Effector memory CD4-positive, alpha-beta T cell (primary cell): ENCODE data around the gene MIA.
"Not testable (repeated sequence)": the region's sequence is repeated elsewhere in the genome, so short reads cannot be mapped to it uniquely, and the experiment has no call there.

ENCODE experiments used
- DNase-seq, 3 donors: peaks; one replicate each; pipeline ENCODE4 v3.0.0-alpha.2; 2020
- H3K27ac ChIP-seq: 2 replicates; pipeline ENCODE4 v1.7.0; 2013; ENCODE audit warnings: mild to moderate bottlenecking, low read length, moderate library complexity; ENCODE audit not compliant: insufficient read depth, poor library complexity, severe bottlenecking
- H3K27me3 ChIP-seq: replicated peaks from 2 replicates; pipeline ENCODE4 v1.7.0; 2013; ENCODE audit warnings: mild to moderate bottlenecking, low read length; ENCODE audit not compliant: insufficient read depth, control insufficient read depth, poor library complexity, severe bottlenecking
- H3K36me3 ChIP-seq: 2 replicates; pipeline ENCODE4 v1.7.0; 2013; ENCODE audit warnings: mild to moderate bottlenecking, low read length, moderate library complexity; ENCODE audit not compliant: control insufficient read depth, insufficient read depth
- H3K4me1 ChIP-seq: 2 replicates; pipeline ENCODE4 v1.7.0; 2013; ENCODE audit warnings: low read length, mild to moderate bottlenecking; ENCODE audit not compliant: control insufficient read depth, insufficient read depth, poor library complexity, severe bottlenecking
- H3K4me3 ChIP-seq: 2 replicates; pipeline ENCODE4 v1.7.0; 2013; ENCODE audit warnings: low read length, low read depth, mild to moderate bottlenecking; ENCODE audit not compliant: insufficient read depth, poor library complexity, severe bottlenecking
- H3K9me3 ChIP-seq: 2 replicates; pipeline ENCODE4 v1.7.0; 2013; ENCODE audit warnings: mild to moderate bottlenecking, low read length, moderate library complexity; ENCODE audit not compliant: control insufficient read depth

The MIA gene

DNA sequence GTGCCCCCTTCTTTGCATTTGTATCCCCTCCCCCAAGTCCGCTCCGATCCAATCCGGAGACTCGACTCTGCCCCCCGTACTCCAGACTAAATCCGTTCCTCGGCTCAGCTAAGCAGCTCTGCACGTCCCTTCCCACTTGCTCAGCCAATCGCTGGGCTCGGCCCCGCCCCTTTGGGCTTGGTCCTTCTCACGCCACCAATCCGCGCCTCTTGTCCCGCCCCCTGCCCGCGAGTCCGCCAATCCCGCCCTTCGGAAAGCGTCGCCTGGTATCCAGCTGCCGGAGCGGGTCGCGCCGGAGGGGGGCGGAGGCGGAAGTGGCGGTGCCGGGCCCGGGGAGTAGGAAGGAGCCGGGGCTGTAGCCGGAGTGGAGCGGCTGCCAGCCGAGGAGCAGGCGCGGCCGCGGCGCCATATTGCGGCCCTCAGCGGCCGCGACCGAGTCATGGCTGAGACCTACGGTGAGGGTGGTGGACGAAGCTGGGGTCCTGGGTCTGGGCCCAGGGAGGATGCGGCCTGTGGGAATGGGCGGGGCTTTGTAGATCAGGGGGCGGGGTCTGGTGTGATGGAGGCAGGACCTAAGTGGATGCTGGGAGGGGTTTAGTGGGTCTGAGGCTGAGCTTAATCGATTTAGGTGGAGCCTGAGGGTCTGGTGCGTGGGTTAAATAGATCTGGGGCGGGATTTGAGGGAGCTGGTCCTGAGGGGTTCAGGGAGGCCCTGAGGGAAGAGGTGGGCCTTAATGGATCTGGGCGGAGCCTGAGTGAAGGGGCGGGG lies 2.8 kb downstream of the MIA start, which contains the start of gene RAB4B:
TSS of gene RAB4B (plus strand) at position 311 of the 769 bp plus-strand sequence. CDS start at position 440, 129 bp downstream.
- Histone ChIP-seq H3K36me3 (no peaks in the 10 kb centered on the region), H3K9me3 (no peaks in the 10 kb centered on the region), H3K27me3 (no peaks in the 10 kb centered on the region), H3K4me3 (peak within 1 kb of the TSS; percentile 62), H3K4me1 (peaks cover 12% of the 10 kb centered on the region), H3K27ac (peak within 1 kb of the TSS; percentile 88)
- peak; percentile 99 to 100 (median 100) for DNase-seq

DNA sequence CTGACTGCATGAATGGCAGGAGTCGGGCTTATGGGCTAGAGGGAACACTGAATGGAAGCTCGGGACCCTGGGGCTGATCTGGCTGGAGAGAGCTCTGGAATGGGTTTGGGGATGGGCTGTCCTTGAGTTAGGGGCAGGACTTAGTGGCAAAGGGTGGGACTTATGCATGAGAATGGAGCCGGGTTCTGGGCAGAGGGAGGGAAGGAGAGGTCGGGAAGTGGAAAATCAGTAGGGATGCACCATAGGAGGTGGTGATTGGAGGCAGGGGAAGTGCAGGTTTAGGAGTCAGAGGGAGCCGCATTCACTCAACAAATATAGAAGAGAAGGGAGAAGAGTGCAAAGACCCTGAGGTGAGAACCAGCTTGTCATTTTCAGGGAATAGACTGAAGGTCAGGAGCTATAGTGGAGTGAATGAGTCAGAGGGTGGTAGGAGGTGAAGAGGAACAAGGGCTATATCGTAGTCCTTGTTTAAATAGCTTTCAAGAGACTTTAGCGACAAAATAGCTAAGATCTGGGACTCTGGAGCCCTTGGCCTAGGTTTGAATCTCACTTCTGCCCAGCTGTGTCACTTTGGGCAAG lies 3.5 kb downstream of the MIA start:
- no peaks in the 10 kb centered on the region for H3K27me3 ChIP-seq
- no peaks in the 10 kb centered on the region for H3K9me3 ChIP-seq
- no peaks in the 10 kb centered on the region for H3K36me3 ChIP-seq
- peaks cover 12% of the 10 kb centered on the region for H3K4me1 ChIP-seq
- H3K4me3 ChIP-seq: peak overlapping the region; percentile 62
- peak overlapping the region; percentile 88 for H3K27ac ChIP-seq
- DNase-seq: no peak

- Histone ChIP-seq H3K9me3 (no peaks in the 10 kb centered on the region), H3K27ac (no peak overlapping the region), H3K27me3 (no peaks in the 10 kb centered on the region), H3K36me3 (no peaks in the 10 kb centered on the region), H3K4me3 (no peak overlapping the region), H3K4me1 (peaks cover 12% of the 10 kb centered on the region)
- DNase-seq: no peak
Observed at GRCh38 chr19:40780582-40780981, 5.3 kb downstream of the MIA start.

DNA sequence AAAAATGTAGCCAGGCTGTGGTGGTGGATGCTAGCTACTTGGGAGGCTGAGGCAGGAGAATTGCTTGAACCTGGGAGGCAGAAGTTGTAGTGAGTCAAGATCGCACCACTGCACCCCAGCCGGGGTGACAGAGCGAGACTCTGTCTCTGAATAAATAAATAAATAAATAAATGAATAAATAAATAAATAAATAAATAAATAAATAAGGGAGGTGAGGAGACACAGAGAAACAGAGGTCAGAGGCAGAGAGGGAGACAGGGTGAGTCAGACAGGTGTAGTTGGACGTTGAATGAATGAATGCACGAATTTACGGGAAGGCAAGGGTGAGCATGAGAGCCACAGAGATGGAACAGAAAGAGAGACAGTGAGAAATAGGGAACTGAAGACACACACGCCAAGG lies 5.8 kb downstream of the MIA start:
- Histone ChIP-seq H3K4me3 (no peak overlapping the region), H3K36me3 (no peaks in the 10 kb centered on the region), H3K27me3 (no peaks in the 10 kb centered on the region), H3K27ac (no peak overlapping the region), H3K4me1 (peaks cover 12% of the 10 kb centered on the region), H3K9me3 (no peaks in the 10 kb centered on the region)
- no peak for DNase-seq

DNA sequence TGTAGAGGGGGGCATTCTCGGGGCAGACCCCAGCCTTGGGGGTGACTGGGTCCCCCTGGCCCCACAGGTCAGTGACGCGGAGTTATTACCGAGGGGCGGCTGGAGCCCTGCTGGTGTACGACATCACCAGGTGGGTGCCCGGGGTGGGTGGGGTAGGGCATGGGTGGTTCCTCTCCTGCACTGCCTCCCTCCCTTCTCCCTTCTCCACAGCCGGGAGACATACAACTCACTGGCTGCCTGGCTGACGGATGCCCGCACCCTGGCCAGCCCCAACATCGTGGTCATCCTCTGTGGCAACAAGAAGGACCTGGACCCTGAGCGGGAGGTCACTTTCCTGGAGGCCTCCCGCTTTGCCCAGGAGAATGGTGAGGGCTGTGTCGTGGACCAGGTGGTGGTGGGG lies 8.4 kb downstream of the MIA start:
- no peak overlapping the region for H3K4me3 ChIP-seq
- no peaks in the 10 kb centered on the region for H3K27me3 ChIP-seq
- peaks cover 5% of the 10 kb centered on the region for H3K36me3 ChIP-seq
- peaks cover 5% of the 10 kb centered on the region for H3K4me1 ChIP-seq
- no peak for DNase-seq
- no peak overlapping the region for H3K27ac ChIP-seq
- H3K9me3 ChIP-seq: no peaks in the 10 kb centered on the region

GRCh38 chr19:40784146-40784545 lies 8.8 kb downstream of the MIA start:
- H3K9me3 ChIP-seq, H3K4me1 ChIP-seq, H3K27ac ChIP-seq, DNase-seq, H3K27me3 ChIP-seq, H3K4me3 ChIP-seq, H3K36me3 ChIP-seq: not testable (repeated sequence)

- H3K27me3 ChIP-seq: no peaks in the 10 kb centered on the region
- no peaks in the 10 kb centered on the region for H3K4me1 ChIP-seq
- no peak overlapping the region for H3K27ac ChIP-seq
- H3K36me3 ChIP-seq: peaks cover 11% of the 10 kb centered on the region
- no peak for DNase-seq
- H3K4me3 ChIP-seq: no peak overlapping the region
- no peaks in the 10 kb centered on the region for H3K9me3 ChIP-seq
Observed at GRCh38 chr19:40785526-40785925, 10.2 kb downstream of the MIA start.

GRCh38 chr19:40786060-40787037 lies 11.0 kb downstream of the MIA start:
- no peak for DNase-seq
- H3K27ac ChIP-seq: no peak overlapping the region
- H3K27me3 ChIP-seq: no peaks in the 10 kb centered on the region
- no peak overlapping the region for H3K4me3 ChIP-seq
- no peaks in the 10 kb centered on the region for H3K9me3 ChIP-seq
- H3K4me1 ChIP-seq: no peaks in the 10 kb centered on the region
- H3K36me3 ChIP-seq: peaks cover 11% of the 10 kb centered on the region

- H3K27me3 ChIP-seq: no peaks in the 10 kb centered on the region
- no peaks in the 10 kb centered on the region for H3K9me3 ChIP-seq
- H3K4me3 ChIP-seq: no peak overlapping the region
- no peak overlapping the region for H3K27ac ChIP-seq
- no peak for DNase-seq
- peaks cover 11% of the 10 kb centered on the region for H3K36me3 ChIP-seq
- H3K4me1 ChIP-seq: no peaks in the 10 kb centered on the region
Observed at GRCh38 chr19:40791349-40791748, 16.0 kb downstream of the MIA start.
